Measurements from ENCODE around the gene HHAT.

The HHAT gene

DNA sequence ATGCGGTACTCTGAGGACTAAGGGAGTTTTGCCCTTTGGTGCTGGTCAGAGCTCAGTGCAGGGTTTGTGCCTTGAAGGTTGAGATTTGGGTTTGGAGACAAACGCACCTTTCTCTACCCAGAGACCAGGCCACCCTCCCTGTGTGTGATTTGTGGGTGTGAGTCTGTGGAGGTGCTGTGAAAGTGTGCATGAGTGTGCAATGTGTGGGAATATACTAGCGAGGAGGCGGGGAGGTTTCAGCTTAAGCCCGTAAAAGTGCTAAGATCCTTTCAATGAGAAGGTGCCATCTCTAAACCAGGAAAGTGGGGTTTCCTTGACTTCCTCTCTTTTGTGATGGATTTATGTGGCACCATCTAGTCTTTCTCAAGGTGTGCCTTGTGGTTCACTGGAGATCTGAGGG lies 225.7 kb downstream of the HHAT start:
- intact Hi-C loops (cut with DNase I), result no loop called here
- DNase-seq, result no peak

DNA sequence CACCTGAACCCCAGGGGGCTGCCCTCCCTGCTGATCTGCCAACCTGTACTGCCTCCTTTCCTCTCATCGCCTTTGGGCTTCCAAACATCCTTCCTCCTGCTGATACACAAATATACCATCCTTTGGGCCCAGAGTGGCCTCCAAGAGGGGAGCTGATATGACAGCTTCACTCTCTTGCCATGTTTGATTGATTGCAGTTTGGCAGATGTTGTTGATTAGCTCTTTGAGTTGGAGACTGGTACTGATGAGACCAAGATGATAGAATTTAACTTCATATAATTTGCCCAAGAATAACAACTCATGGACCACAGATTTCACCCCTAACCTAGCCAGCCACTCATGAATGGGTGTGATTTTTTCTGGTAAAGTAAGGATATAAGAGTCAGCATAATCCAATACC lies 227.8 kb downstream of the HHAT start:
- DNase-seq, result no peak
- intact Hi-C loops (cut with DNase I), result no loop called here

GRCh38 chr1:210557426-210558077 lies 228.8 kb downstream of the HHAT start:
- DNase-seq, result no peak
- intact Hi-C loops (cut with DNase I), result no loop called here

DNA sequence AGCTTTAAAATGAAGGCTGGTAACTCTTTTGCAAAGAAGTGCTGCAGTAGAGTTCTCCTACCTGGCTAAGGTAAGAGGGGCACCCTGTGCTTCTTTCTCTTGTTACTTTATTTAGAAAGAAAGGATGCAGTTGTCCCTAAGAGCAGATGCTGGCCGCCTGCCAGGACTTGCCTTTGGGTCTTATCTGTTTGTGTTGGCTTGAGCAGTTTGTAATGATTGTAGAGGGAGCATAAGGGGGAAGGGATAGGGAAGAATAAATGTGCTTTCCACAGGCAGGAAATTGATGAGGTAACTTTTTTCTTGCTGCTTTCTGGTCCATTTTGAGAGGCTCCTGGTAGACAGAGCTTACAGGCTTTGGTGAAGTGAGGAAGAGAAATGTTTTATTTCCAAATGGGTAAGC lies 229.6 kb downstream of the HHAT start:
- intact Hi-C loops (cut with DNase I), result no loop called here
- no peak for DNase-seq

DNA sequence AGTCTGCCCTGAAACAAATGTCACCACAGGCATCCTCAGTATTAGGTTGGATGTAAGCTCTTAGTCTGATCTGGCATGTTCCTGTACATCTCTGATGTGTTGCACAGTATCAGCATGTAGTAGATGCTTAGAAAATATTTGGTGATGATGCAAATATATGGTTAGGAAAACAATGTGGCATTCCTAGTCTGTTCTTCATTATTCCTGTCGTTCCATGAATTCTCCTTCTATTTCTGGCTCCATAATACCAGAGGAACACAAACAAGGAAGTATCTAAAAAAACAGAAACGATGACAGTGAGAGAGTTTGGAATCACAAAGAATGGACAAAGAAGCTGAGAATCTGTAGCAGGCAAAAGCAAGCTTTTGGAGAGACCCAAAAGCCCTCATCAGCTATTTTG lies 236.6 kb downstream of the HHAT start:
- intact Hi-C loops (cut with DNase I), result no loop called here
- no peak for DNase-seq

DNA sequence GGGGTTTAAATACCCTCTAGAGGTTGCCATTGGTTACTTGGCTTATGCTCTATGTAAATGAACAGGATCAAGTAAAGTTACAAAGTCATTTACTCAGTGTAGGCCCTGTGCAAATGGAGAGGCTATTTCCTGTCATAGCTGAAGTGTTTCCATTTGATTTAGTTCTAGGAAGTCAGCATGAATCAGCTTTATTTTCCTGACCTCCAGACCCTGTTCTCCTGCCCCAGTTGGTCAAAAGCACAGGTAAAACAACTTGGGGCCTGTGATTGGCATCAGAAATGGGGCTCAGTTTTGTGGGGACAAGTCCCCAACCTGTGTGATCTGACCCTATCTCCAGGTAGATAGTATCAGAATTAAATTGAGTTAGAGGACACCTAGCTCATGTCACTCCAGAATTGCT lies 239.9 kb downstream of the HHAT start:
- intact Hi-C loops (cut with DNase I), result no loop called here
- peak in 1 of 42 donors; percentile 15 for DNase-seq

- intact Hi-C loops (cut with DNase I), result loop anchor here (10.0 kb wide), 1 partner anchor 115 kb away; no protein-coding TSS in a partner anchor
- no peak for DNase-seq
Observed at GRCh38 chr1:210570116-210570515, 241.4 kb downstream of the HHAT start.

GRCh38 chr1:210571356-210572284 lies 242.9 kb downstream of the HHAT start:
- intact Hi-C loops (cut with DNase I), result loop anchor here (10.0 kb wide), 1 partner anchor 117 kb away; no protein-coding TSS in a partner anchor
- DNase-seq, result no peak

DNA sequence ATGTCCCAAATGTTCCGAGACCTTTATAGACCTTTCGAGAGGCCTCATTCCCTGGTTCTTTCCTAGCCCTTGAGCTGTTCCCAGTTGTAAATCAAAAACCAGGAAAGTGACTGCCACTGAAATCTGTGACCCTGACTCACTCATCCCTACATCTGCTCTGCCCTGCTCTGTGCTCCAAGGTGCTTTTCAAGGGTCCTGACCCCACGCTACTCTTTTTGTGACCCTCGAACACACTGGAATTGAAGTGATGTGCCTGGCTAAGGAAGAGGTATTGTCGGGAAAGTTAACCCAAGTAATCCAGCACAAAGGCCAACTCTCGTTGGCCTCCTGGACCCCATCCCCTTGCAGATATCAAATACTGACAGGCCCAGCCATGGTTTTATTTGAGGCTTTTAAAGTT lies 244.4 kb downstream of the HHAT start:
- intact Hi-C loops (cut with DNase I), result loop anchor here (10.0 kb wide), 1 partner anchor 118 kb away; no protein-coding TSS in a partner anchor
- no peak for DNase-seq

- DNase-seq, result no peak
- intact Hi-C loops (cut with DNase I), result no loop called here
Observed at GRCh38 chr1:210582205-210582970, 253.7 kb downstream of the HHAT start.

DNA sequence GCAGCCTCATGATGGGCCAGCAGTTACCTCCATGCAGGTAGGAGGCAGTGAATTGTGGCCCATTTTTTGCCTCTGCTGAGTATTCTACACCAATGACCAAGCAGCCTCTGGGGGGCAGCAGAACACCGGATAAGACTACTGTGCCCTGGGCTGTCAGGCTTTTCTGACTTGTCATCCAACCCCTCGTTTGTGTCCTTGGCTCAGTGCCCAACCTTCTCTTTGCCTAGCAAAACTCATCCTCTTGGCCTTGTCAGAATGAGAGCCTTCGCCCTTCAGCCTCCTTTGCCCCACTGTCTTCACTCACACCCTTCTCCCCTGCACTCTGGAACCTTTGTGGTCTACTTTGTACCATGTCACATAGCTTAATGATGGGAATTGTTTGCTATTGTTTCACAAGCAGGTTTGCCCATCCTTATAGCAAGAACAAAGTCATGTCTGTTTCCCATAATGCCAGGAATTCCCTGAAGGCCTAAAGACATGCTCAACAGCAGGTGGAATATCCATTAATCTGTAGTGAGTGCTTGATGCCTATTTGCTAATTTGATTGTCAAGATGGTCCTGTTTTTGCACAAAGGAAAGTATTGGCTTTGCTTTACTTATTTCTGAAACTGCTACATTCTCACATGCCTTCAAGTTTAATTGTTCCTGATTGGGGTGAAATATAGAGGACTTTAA lies 255.9 kb downstream of the HHAT start:
- intact Hi-C loops (cut with DNase I), result loop anchor here (2.0 kb wide), 1 partner anchor 550 kb away; the partner anchor contains the start of gene KCNH1

DNA sequence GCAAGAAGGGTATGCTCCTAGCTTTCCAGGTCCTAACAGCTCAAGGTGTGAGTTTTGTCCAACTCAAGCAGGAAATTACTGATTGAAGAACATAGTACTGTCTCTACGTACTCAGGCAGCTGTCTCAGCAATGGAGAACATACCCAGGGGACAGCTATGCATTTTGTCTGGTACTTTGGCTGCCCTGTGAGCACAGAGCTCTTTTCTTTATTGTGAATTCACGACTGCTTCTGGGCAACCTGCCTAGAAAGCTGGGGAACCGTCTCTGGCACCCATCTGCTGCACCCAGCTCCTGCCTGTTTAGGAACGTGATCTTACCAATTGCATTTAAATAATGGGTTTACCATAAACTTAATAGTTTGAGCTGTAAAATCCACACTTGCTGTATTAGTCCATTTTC lies 258.1 kb downstream of the HHAT start:
- DNase-seq, result peak in 41 of 42 donors; percentile 11 to 83 (median 57)
- intact Hi-C loops (cut with DNase I), result no loop called here

More for the DNA sequence above, 255.9 kb downstream of the HHAT start:
- peak; percentile 84 to 99 (median 95) for DNase-seq

- DNase-seq, result no peak
- intact Hi-C loops (cut with DNase I), result no loop called here
Observed at GRCh38 chr1:210587566-210587965, 258.9 kb downstream of the HHAT start.

GRCh38 chr1:210588357-210588756 lies 259.7 kb downstream of the HHAT start:
- intact Hi-C loops (cut with DNase I), result no loop called here
- DNase-seq, result no peak

GRCh38 chr1:210588946-210589345 lies 260.2 kb downstream of the HHAT start:
- intact Hi-C loops (cut with DNase I), result no loop called here
- no peak for DNase-seq

DNA sequence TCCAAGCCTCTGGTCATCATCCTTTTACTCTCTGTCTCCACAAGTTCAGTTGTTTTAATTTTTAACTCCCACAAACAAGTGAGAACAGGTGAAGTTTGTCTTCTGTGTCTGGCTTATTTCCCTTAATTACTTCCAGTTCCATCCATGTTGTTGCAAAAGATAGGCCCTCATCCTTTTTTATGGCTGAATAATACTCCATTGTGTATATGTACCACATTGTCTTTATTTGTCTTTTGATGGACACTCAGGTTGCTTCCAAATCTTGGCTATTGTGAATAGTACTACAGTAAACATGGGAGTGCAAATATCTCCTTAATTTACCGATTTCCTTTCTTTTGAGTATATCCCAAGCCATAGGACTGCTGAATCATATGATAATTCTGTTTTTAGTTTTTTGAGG lies 262.5 kb downstream of the HHAT start:
- DNase-seq, result no peak
- intact Hi-C loops (cut with DNase I), result loop anchor here (10.0 kb wide), 1 partner anchor 354 kb away; no protein-coding TSS in a partner anchor

GRCh38 chr1:210594605-210595004 lies 265.9 kb downstream of the HHAT start:
- intact Hi-C loops (cut with DNase I), result loop anchor here (10.0 kb wide), 1 partner anchor 350 kb away; no protein-coding TSS in a partner anchor
- no peak for DNase-seq

DNA sequence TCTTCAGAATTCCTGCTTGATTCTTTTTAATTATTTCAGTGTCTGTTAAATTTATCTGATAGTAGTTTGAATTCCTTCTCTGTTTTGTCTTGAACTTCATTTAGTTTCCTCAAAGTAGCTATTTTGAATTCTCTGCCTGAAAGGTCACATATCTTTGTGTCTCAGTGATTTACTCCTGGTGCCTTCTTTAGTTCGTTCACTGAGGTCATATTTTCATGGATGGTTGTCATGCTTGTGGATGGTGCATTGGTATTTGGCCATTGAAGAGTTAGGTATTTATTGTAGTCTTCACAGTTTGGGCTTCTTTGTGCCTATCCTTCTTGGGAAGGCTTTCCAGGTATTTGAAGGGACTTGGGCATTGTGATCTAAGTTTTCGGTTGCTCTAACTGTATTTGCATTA lies 267.9 kb downstream of the HHAT start:
- no peak for DNase-seq
- intact Hi-C loops (cut with DNase I), result loop anchor here (10.0 kb wide), 1 partner anchor 348 kb away; no protein-coding TSS in a partner anchor

Measured in head of caudate nucleus (tissue), 42 donors.